RWPE2 (cell line): ENCODE measurements around the gene FNIP1.

Source experiments
- ATAC-seq: fragments of 200-7000 bp; cut with Tn5 transposase; 3 replicates; pipeline ENCODE4 v1.9.1; 2021; ENCODE audit warnings: low read depth
- DNase-seq: peaks from one replicate; pipeline ENCODE4 v3.0.0-alpha.2; 2020; ENCODE audit warnings: low spot score
- H3K27ac ChIP-seq: fragments of 450-650 bp; 2 replicates; pipeline ENCODE4 v1.5.1; 2017; ENCODE audit warnings: mild to moderate bottlenecking; ENCODE audit not compliant: poor library complexity, severe bottlenecking
- H3K27me3 ChIP-seq: fragments of 250-450 bp; sonication (Bioruptor Pico); 2 replicates; pipeline ENCODE4 v1.5.1; 2021; ENCODE audit warnings: mild to moderate bottlenecking, moderate library complexity; ENCODE audit not compliant: insufficient read depth, poor library complexity, severe bottlenecking
- H3K36me3 ChIP-seq: fragments of 250-450 bp; sonication (Bioruptor Pico); 2 replicates; pipeline ENCODE4 v1.5.1; 2020; ENCODE audit warnings: low read depth, mild to moderate bottlenecking, moderate library complexity
- H3K4me1 ChIP-seq: fragments of 250-450 bp; sonication (Bioruptor Pico); 2 replicates; pipeline ENCODE4 v1.5.1; 2021; ENCODE audit warnings: mild to moderate bottlenecking, moderate library complexity; ENCODE audit not compliant: insufficient read depth, poor library complexity, severe bottlenecking
- H3K4me3 ChIP-seq: fragments of 250-450 bp; sonication (Bioruptor Pico); 2 replicates; pipeline ENCODE4 v1.5.1; 2021; ENCODE audit warnings: mild to moderate bottlenecking, moderate library complexity; ENCODE audit not compliant: severe bottlenecking
- H3K9me3 ChIP-seq: fragments of 250-450 bp; sonication (Bioruptor Pico); 2 replicates; pipeline ENCODE4 v1.5.1; 2021; ENCODE audit warnings: mild to moderate bottlenecking, moderate library complexity; ENCODE audit not compliant: severe bottlenecking
- TF ChIP-seq, protein P1 (sequence below): fragments of 450-650 bp; IDR thresholded peaks from one replicate; pipeline ENCODE4 v1.5.1; 2017; ENCODE audit warnings: mild to moderate bottlenecking, moderate library complexity; ENCODE audit not compliant: poor library complexity, severe bottlenecking

FNIP1 gene

DNA sequence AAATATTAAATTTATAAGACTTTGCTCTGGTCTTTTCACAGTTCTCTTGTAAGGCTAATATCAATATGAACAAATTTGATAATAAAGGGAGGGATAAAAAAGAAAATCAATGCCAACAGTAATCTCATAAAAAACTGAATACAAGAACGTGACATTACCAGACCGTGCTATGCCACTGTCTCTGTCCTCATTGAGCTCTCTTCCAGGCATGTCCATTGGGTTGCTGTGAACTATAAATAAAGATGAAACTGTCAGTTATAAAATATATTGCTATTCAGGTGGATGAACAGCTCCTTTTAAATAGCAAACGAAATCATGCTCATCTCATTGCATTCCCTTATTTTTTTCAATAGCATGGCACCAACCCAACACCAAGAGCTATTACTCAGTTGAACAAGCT lies 87.8 kb downstream of the FNIP1 start:
- ATAC-seq (no peak), DNase-seq (no peak)
- no peaks in the 10 kb centered on the region for H3K4me1 ChIP-seq
- no peak overlapping the region for H3K27ac ChIP-seq
- no peak overlapping the region for H3K4me3 ChIP-seq
- H3K9me3 ChIP-seq: no peaks in the 10 kb centered on the region
- TF ChIP-seq, protein P1, sequence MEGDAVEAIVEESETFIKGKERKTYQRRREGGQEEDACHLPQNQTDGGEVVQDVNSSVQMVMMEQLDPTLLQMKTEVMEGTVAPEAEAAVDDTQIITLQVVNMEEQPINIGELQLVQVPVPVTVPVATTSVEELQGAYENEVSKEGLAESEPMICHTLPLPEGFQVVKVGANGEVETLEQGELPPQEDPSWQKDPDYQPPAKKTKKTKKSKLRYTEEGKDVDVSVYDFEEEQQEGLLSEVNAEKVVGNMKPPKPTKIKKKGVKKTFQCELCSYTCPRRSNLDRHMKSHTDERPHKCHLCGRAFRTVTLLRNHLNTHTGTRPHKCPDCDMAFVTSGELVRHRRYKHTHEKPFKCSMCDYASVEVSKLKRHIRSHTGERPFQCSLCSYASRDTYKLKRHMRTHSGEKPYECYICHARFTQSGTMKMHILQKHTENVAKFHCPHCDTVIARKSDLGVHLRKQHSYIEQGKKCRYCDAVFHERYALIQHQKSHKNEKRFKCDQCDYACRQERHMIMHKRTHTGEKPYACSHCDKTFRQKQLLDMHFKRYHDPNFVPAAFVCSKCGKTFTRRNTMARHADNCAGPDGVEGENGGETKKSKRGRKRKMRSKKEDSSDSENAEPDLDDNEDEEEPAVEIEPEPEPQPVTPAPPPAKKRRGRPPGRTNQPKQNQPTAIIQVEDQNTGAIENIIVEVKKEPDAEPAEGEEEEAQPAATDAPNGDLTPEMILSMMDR: no peak
- H3K27me3 ChIP-seq: no peaks in the 10 kb centered on the region
- H3K36me3 ChIP-seq: peaks cover 60% of the 10 kb centered on the region

DNA sequence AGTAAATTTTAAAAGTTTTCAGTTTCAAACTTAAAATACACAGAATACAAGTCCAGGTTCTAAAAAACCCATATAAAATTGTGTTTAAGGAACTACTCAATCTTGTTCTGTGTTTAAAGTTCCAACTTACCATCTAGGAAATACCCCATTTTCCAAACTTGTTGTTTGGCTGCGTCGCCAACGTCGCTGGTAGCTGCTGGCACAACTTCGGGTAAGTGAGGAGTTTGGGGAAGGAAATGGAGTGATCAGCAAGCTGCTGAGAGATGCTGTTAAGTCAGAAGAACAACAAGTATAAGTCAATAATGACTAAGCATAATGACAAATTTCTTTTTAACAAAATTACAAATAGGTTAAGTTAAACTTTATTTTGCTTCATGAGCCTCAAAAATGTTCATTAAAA lies 90.5 kb downstream of the FNIP1 start:
- Histone ChIP-seq H3K4me3 (no peak overlapping the region), H3K4me1 (no peaks in the 10 kb centered on the region), H3K9me3 (no peaks in the 10 kb centered on the region), H3K27me3 (no peaks in the 10 kb centered on the region), H3K36me3 (peaks cover 78% of the 10 kb centered on the region), H3K27ac (no peak overlapping the region)
- ATAC-seq (no peak), DNase-seq (no peak)
- TF ChIP-seq, protein P1: no peak

DNA sequence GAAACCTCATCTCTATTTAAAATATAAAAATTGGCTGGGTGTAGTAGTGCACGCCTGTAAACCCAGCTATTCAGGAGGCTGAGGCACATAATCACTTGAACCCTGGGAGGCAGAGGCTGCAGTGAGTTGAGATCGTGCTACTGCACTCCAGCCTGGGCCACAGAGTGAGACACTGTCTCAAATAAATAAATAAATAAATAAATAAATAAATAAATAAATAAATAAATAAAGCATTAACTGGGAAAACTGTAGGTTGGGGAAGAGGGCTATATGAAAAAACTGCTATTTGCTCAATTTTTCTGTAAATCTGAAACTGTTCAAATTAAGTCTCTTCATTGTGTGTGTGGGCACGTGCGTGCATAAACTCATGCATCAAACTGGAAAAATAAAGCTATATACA lies 101.9 kb downstream of the FNIP1 start:
- no peak for ATAC-seq
- Histone ChIP-seq H3K36me3 (peaks cover 55% of the 10 kb centered on the region), H3K4me3 (no peak overlapping the region), H3K27me3 (no peaks in the 10 kb centered on the region), H3K9me3 (no peaks in the 10 kb centered on the region), H3K27ac (no peak overlapping the region), H3K4me1 (no peaks in the 10 kb centered on the region)
- TF ChIP-seq, protein P1: no peak
- DNase-seq: no peak

- no peaks in the 10 kb centered on the region for H3K9me3 ChIP-seq
- H3K27me3 ChIP-seq: no peaks in the 10 kb centered on the region
- TF ChIP-seq, protein P1: no peak
- H3K27ac ChIP-seq: no peak overlapping the region
- no peaks in the 10 kb centered on the region for H3K4me1 ChIP-seq
- H3K36me3 ChIP-seq: peaks cover 53% of the 10 kb centered on the region
- DNase-seq (no peak), ATAC-seq (no peak)
- no peak overlapping the region for H3K4me3 ChIP-seq
These were observed 102.9 kb downstream of the FNIP1 start for GRCh38 chr5:131693894-131694293.

DNA sequence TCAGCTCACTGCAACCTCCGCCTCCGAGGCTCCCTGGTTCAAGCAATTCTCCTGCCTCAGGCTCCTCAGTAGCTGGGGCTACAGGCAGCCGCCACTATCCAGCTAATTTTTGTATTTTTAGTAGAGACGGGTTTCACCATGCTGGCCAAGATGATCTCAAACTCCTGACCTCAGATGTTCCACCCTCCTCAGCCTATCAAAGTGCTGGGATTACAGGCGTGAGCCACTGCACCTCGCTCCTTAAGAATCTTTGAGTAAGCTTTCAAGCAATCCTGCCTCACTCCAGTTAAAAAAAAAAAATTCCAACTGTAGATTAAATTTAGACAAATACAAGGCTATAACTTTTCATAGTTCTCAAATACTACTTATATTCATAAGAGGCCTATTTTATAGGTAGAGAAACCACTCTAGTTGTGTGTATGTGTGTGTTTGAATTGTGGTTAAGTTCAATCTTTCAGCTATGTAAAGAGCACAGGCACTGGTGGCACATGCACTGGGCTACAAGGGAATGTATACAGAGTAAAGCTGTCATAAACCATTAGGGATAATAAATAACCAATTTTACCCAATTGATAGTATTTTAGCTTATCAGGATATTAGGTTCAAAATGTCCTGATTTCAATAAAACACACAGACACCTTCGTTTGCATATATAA lies 111.2 kb downstream of the FNIP1 start:
- H3K36me3 ChIP-seq: peaks cover 28% of the 10 kb centered on the region
- DNase-seq: no peak
- ATAC-seq: no peak
- no peak overlapping the region for H3K27ac ChIP-seq
- no peaks in the 10 kb centered on the region for H3K4me1 ChIP-seq
- no peaks in the 10 kb centered on the region for H3K9me3 ChIP-seq
- H3K27me3 ChIP-seq: no peaks in the 10 kb centered on the region
- H3K4me3 ChIP-seq: no peak overlapping the region
- TF ChIP-seq, protein P1: no peak
